NCI-H748 treated with DMSO at 0.1 percent for 48 hours (cell line): ENCODE results near the gene RIPK4.

Experiments used
- DNase-seq: peaks from one replicate; lab custom pipeline; 2025; lab: John Stamatoyannopoulos, UW

The RIPK4 gene

DNA sequence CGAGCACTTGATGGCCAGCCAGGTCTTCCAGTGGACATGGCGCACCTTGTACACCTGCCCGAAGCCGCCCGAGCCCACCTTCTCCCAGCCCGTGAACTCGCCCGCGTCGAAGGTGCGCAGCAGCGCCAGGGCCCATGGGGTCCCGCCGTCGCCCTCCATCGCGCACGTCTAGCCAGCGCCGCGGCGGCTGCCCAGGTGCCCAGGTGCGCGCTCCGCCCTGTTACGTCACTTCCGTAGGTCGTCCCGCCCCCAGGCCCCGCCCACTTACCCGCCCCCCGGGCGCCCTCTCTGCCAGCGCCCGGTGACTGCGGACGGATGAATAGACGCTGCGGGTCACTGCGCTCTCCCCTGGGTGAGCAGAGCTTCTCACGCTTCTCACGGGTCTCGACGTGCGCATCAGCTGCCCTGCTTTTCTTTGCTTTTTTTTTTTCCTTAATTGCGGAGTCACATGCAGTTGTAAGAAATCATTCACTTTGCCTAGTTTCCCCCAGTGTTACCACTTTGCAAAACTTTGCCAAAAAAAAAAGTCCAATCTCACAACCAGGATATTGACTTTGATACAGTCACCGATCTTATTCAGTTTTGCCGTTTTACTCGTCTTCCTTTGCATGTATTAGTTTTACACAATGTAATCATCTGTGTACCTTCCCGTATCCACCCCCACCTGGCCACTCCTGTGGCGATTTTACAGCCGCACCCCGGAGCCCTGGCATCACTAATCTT lies at the start of gene RIPK4:
RIPK4 (minus strand) TSS at position 170 of the 723 bp plus-strand sequence; CDS start at position 159, 11 bp downstream.
- DNase-seq, result peak; percentile 67

DNA sequence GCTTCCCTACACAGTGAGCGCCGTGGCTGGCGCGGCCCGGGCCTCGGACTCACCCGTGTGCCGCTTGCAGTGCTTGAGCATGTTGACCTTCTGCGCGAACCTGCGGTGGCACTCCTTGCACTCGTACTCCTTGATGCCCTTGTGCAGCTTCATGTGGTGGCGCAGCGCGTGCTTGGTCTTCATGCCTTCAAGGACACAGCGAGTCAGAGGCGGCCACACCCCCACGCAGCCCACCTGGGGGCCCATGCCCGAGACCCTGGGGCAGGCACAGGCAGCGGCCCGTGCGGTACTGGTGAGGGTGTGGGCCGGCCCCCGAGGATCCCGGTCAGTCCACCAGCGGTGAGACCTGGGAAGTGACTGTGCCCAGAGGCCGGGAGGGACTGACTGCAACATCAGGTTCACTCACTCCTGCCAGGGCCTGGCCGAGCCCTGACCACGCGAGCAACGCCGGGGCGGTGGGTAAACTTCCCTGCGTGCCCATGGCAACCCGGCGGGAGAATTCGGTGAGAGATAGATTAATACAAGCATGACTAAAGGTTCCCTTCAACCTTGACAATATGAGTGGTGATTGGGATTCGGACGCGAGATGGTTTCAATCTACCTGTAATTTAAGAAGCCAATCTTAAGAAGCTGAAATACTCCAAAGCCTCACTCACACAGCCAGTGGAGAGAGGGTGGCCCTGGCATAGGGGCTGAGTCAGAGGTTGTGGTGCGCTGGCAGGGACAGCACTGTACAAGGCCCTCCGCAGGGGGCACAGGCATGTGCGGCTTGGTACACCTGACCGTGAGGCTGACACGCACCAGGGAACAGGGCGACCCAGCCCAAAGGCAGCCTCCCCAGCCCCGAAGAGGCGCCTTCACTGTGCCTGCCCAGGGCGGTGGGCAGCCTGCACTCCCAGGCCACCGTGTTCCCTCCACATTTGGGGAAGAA lies 49.1 kb upstream of the RIPK4 start:
- DNase-seq, result no peak

GRCh38 chr21:41813226-41813625 lies 46.4 kb upstream of the RIPK4 start:
- no peak for DNase-seq

DNA sequence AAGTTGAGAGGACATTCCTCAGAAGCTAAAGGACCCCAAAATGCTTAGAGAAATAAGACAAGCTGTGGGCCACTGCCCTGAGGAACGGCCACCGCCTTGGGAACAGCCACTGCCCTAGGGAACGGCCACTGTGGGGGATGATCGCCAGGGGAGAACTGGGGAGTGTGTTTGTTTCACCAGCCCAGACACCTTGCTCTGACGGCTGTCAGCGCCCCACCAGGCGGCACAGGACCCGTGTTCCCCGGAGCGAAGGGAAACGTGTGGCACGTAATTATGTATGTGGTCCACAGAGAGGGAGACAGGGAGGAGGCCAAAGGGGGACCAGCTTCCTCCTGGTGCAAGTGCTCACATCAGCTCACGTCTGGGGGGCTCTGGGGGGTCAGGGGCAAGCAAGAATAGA lies 45.8 kb upstream of the RIPK4 start:
- no peak for DNase-seq

DNA sequence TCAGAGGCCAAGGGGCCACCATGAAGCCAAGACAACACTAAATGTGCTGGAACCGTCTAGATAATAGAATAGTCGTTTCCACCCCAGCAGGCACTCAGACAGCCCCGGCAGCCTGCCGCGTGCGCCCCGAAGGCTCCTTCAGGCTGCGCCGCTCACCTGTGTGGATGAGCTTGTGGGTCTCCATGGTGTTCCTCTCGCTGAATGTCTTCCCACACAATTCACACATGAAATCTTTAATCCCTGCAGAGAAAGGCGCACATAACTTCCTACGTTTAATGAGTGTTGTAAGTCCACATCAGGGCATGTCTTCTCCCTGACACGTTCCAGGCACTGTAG lies 43.7 kb upstream of the RIPK4 start:
- no peak for DNase-seq

- DNase-seq, result no peak
Measured at GRCh38 chr21:41809891-41810596, 43.2 kb upstream of the RIPK4 start.

DNA sequence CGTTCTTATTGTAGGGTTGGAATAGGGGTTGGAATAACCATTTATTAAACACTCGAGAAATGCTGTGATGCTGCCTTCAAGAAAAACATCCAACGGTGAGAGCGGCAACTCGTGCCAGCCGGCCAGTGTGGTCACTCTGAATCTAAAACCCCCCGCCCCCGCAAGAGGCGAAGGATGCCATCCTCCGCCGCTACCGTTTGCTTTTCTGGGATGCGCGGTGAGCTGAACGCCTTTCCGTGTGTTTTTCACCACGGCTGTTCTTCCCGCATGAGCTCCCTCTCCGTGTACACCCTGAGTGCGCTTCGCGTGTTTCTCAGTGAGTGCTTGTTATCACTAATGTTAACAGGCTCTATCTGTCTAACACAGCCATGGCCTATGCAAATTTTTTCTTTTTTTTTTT lies 42.0 kb upstream of the RIPK4 start:
- DNase-seq, result no peak

DNA sequence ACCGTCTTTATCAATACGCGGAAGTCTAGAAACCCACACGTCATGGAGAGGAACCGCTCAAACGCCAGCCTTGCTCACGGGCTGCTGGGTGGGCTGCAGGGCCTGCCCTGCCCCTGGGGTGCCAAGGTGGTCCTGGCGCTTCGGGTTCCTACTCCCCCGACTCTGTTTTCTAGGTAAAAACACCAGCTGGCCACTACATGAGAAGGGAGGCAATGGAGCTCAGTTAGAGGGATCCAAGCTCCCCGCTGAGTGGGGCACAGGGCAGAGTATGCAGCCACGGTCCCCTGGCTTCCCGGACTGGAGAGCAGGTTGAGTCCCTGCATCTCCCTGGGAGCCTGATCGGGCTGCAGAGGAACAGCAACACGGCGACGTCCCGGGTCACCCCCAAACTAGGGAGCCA lies 41.2 kb upstream of the RIPK4 start:
- DNase-seq, result no peak

DNA sequence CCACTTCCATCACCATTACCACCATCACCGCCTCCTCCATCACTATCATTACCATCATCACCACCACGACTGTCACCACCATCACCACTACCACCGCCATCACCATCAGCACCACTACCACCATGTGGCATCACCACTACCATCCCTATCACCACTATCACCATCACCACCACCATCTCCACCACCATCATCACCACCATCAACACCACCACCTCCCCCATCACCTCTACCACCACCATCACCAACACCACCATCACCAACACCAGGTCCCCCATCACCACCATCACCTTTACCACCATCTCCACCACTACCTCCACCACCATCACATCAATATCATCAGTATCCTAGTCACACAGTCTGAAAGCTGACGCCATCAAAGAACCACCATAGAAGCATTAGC lies 39.9 kb upstream of the RIPK4 start:
- DNase-seq, result no peak

GRCh38 chr21:41805643-41806042 lies 38.8 kb upstream of the RIPK4 start:
- no peak for DNase-seq

DNA sequence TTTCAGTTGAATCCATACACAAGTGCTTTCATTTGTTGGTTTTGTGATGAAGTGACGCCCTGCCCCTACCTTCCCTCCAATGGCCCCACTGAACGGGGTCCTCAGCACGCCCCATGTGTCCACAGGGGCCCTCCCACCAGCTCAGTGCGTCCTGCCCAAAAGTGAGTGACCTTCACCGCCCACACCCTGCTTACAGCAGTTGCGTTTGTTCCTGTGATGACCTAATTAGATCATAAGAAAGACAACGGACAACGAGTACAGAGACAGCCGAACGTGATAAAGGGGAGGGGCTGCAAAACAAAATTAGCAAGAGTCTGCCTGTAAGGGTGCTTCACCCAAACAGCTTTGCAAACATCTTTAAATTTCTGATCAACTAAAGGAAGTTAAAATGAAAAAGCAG lies 38.2 kb upstream of the RIPK4 start:
- DNase-seq, result no peak

- no peak for DNase-seq
Measured at GRCh38 chr21:41804381-41804780, 37.5 kb upstream of the RIPK4 start.

GRCh38 chr21:41803316-41803715 lies 36.5 kb upstream of the RIPK4 start:
- no peak for DNase-seq

DNA sequence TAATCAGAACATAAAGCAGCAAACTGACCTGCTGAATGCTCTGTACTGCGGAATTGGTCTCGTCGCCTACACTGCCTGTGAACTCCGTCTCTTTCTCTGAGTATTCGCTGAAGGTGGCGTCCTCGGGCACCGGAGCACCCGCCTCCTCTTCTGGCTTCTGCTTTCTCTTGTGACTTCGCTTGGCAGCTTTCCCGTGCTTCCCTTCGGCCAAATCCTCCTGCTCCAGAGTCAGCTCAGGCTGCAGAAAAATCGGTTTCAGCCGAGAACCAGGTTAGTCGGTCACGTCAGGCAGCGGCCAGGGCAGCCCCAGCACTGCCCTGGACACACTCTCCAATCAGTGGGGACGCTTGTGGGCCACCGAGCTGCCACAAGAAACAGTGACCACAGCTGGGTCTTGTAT lies 35.8 kb upstream of the RIPK4 start:
- no peak for DNase-seq

DNA sequence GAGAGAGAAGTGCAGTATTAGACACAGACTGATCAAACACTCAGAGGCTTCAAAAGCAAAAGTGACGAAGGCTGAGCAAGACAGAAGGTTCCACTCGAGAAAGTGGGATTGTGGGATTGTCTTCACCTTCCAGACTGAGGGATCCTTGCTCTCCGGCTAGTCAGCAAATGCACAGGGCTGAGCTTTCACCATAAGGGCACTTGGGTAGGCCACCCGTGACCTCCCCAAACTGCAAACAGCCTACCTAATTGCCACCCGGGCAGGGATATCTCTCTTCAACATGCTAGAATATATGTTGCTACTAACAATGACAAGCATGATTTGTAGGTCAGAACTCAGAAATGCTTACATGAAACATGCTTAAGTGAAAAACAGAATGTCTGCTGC lies 35.3 kb upstream of the RIPK4 start:
- DNase-seq, result no peak

GRCh38 chr21:41801321-41802197 lies 34.7 kb upstream of the RIPK4 start:
- no peak for DNase-seq

- DNase-seq, result no peak
Measured at GRCh38 chr21:41800425-41801320, 33.8 kb upstream of the RIPK4 start.

GRCh38 chr21:41799763-41800162 lies 32.9 kb upstream of the RIPK4 start:
- no peak for DNase-seq

DNA sequence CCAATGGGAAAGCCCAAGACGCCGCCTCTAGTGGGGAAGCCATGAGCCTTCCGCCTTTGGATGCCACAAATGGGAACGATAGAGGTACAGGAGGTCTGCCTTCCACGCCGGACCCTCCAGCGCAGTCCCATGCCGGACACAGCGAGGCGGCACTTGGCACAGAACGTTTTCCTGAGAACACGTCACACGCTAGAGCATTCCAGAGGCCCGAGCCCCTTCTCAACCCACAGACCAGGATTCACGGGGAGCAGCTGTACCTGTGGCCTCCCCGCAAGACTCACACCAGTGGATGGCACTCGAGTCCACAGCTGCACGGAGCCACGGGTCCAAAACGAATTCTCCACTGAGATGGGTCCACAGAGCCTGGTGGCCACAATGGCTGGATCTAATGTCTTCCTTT lies 31.5 kb upstream of the RIPK4 start:
- no peak for DNase-seq

GRCh38 chr21:41796476-41797080 lies 29.7 kb upstream of the RIPK4 start:
- DNase-seq, result no peak
